K562 (cell line): ENCODE data around the gene PHF12. TPM values are rescaled to one million over a fixed set of nuclear protein-coding genes. Genes with fewer than 3 reads are reported as not detected.

Experiments used
- BRCA1 ChIP-seq, 2 experiments: fragments of 450-650 bp in 1 of 2; sonication (generic) in 1 of 2; formaldehyde crosslinking in 1 of 2; IDR thresholded peaks; 2 replicates each; pipeline versions ENCODE4 v1.5.0 to v1.6.1; 2017 to 2020; ENCODE audit warnings: mild to moderate bottlenecking in 1 of 2, missing genetic modification reagents in 1 of 2
- CREB3L1 ChIP-seq: fragments of 450-650 bp; IDR thresholded peaks from 2 replicates; pipeline ENCODE4 v1.6.1; 2014; ENCODE audit warnings: low read depth, mild to moderate bottlenecking, moderate library complexity, borderline replicate concordance
- E2F4 ChIP-seq: sonication (generic); formaldehyde crosslinking; IDR thresholded peaks from 2 replicates; pipeline ENCODE4 v1.8.0; 2022; ENCODE audit warnings: mild to moderate bottlenecking, low read depth, missing genetic modification reagents
- ESRRA ChIP-seq: fragments of 450-650 bp; IDR thresholded peaks from 2 replicates; pipeline ENCODE4 v1.6.1; 2014; ENCODE audit warnings: low read depth, mild to moderate bottlenecking, moderate library complexity, borderline replicate concordance
- ETS1 ChIP-seq: conservative IDR thresholded peaks from 2 replicates; pipeline ENCODE4 v1.6.1; 2011; ENCODE audit warnings: low read depth, mild to moderate bottlenecking, low read length; ENCODE audit not compliant: control insufficient read depth
- FOS ChIP-seq: IDR thresholded peaks from 3 replicates; pipeline ENCODE4 v1.6.1; 2011; ENCODE audit not compliant: insufficient read length; ENCODE audit errors: extremely low read depth
- FOSL1 ChIP-seq: fragments of 200-800 bp; sonication (Bioruptor generic); conservative IDR thresholded peaks from 2 replicates; pipeline ENCODE4 v1.6.1; 2016; ENCODE audit warnings: missing genetic modification characterization, missing compliant biosample characterization
- FOXK2 ChIP-seq, 2 experiments: fragments of 450-650 bp; IDR thresholded peaks in 1 of 2; conservative IDR thresholded peaks in 1 of 2; 2 replicates each; pipeline ENCODE4 v1.6.1; 2016; ENCODE audit warnings: low read depth in 2 of 2, mild to moderate bottlenecking in 1 of 2
- GATAD2B ChIP-seq: fragments of 450-650 bp; IDR thresholded peaks from 2 replicates; pipeline ENCODE4 v1.6.1; 2017; ENCODE audit warnings: mild to moderate bottlenecking, borderline replicate concordance
- GTF3C2 ChIP-seq: IDR thresholded peaks from 3 replicates; pipeline ENCODE4 v1.6.1; 2011; ENCODE audit warnings: borderline replicate concordance, mild to moderate bottlenecking, moderate library complexity; ENCODE audit not compliant: insufficient read length; ENCODE audit errors: extremely low read depth
- IFI16 ChIP-seq: fragments of 250-450 bp; sonication (Bioruptor Pico); IDR thresholded peaks from 2 replicates; pipeline ENCODE4 v2.1.2; 2022; ENCODE audit warnings: mild to moderate bottlenecking, inconsistent platforms
- JUN ChIP-seq, 2 experiments: sonication (generic) in 1 of 2; formaldehyde crosslinking in 1 of 2; IDR thresholded peaks; 2 replicates each; pipeline versions ENCODE4 v1.6.1 to v1.8.0; 2012 to 2022; ENCODE audit warnings: borderline replicate concordance in 2 of 2, mild to moderate bottlenecking in 2 of 2, improper control_type of control experiment in 1 of 2, low read depth in 1 of 2, low read length in 1 of 2, missing genetic modification reagents in 1 of 2
- NCOR1 ChIP-seq: fragments of 450-650 bp; IDR thresholded peaks from 2 replicates; pipeline ENCODE4 v1.6.1; 2016; ENCODE audit warnings: mild to moderate bottlenecking, moderate library complexity
- PYGO2 ChIP-seq: fragments of 450-650 bp; IDR thresholded peaks from 2 replicates; pipeline ENCODE4 v1.6.1; 2016; ENCODE audit warnings: mild to moderate bottlenecking, missing genetic modification characterization, moderate library complexity, missing compliant biosample characterization
- TAF15 ChIP-seq: fragments of 200-400 bp; formaldehyde crosslinking; IDR thresholded peaks from 2 replicates; pipeline ENCODE4 v1.6.1; 2017; ENCODE audit warnings: mild to moderate bottlenecking, low read depth, low read length, moderate library complexity
- TCF7L2 ChIP-seq: fragments of 150-350 bp; IDR thresholded peaks from 2 replicates; pipeline ENCODE4 v1.6.1; 2016; ENCODE audit warnings: low read depth, mild to moderate bottlenecking, low read length, moderate library complexity
- XRCC3 ChIP-seq: fragments of 450-650 bp; IDR thresholded peaks from 2 replicates; pipeline ENCODE4 v1.6.1; 2017; ENCODE audit warnings: mild to moderate bottlenecking, moderate library complexity
- ZBTB2 ChIP-seq: fragments of 450-650 bp; IDR thresholded peaks from 2 replicates; pipeline ENCODE4 v1.6.1; 2016; ENCODE audit warnings: antibody characterized with exemption
- ZNF217 ChIP-seq: sonication (generic); formaldehyde crosslinking; IDR thresholded peaks from 2 replicates; pipeline ENCODE4 v1.8.0; 2022; ENCODE audit warnings: mild to moderate bottlenecking, missing genetic modification reagents
- polyA plus RNA-seq, 8 experiments: library from polyadenylated mRNA; depleted of rRNA in 4 of 8; stranded (reverse) in 5 of 8; unstranded in 3 of 8; fragments of >200 nt; fragmentation: Nextera tagmentation in 2 of 8; fragmentation: Illumina TruSeq in 1 of 8; extraction: Ambion mirVana in 2 of 8; extraction: Trizol in 1 of 8; gene quantifications; 2 replicates each; pipeline versions ENCODE4 v1.2.1 to v1.2.3, GENCODE V29; 2011 to 2014; ENCODE audit warnings: inconsistent platforms in 1 of 8, missing spikeins in 1 of 8
- total RNA-seq, 7 experiments: library from RNA; depleted of rRNA in 6 of 7; stranded (reverse); fragments of >200 nt in 6 of 7; fragmentation: Illumina TruSeq in 2 of 7; extraction: Trizol in 2 of 7; gene quantifications; 2 replicates each; pipeline versions ENCODE4 v1.2.1 to v1.2.3, GENCODE V29; 2011 to 2021; ENCODE audit warnings: low replicate concordance in 1 of 7

Gene PHF12
- total and polyA plus RNA-seq, 9 of the 15 experiments (the other 6 are each of a cell fraction or from before 2014, with no cell fraction given) = 0.82 to 31.3 (median 13.5) TPM

- no peak for TF ChIP-seq CREB3L1
- no peak for TF ChIP-seq E2F4 (CRISPR knock-in tag)
- peak; percentile 14; the same call in 1 of the 2 replicates for TF ChIP-seq NCOR1
- no peak for TF ChIP-seq TCF7L2
- peak; percentile 82; the same call in 1 of the 2 replicates for TF ChIP-seq ESRRA
- TF ChIP-seq FOS = no peak
- TF ChIP-seq FOXK2 (conservative IDR thresholded peaks at IDR 0.05 in 1 of 2, IDR thresholded peaks at IDR 0.05 in 1 of 2; ENCODE audit: low read depth in 2 of 2) = no peak
- TF ChIP-seq PYGO2 (tag) = no peak
- TF ChIP-seq GTF3C2 = no peak
- no peak for TF ChIP-seq ZBTB2
- no peak for TF ChIP-seq TAF15
- TF ChIP-seq GATAD2B = no peak
- no peak for TF ChIP-seq BRCA1 (IDR thresholded peaks at IDR 0.05)
- no peak for TF ChIP-seq BRCA1 (CRISPR knock-in tag; IDR thresholded peaks at IDR 0.05)
- 0 out of 2 replicates have a peak, but pooled peaks have one; percentile 12 for TF ChIP-seq JUN (IDR thresholded peaks at IDR 0.05; ENCODE audit: borderline replicate concordance, low read depth, low read length)
- no peak for TF ChIP-seq JUN (CRISPR knock-in tag; IDR thresholded peaks at IDR 0.05; ENCODE audit: borderline replicate concordance)
- TF ChIP-seq ZNF217 = no peak
- TF ChIP-seq FOSL1 = peak; percentile 69
- no peak for TF ChIP-seq ETS1
- TF ChIP-seq IFI16 (CRISPR knock-in tag) = no peak
- TF ChIP-seq XRCC3 = no peak
Measured at GRCh38 chr17:28874750-28875149, 76.6 kb downstream of the PHF12 start (continued).
